ENCODE results near the gene XIRP1.

DNA sequence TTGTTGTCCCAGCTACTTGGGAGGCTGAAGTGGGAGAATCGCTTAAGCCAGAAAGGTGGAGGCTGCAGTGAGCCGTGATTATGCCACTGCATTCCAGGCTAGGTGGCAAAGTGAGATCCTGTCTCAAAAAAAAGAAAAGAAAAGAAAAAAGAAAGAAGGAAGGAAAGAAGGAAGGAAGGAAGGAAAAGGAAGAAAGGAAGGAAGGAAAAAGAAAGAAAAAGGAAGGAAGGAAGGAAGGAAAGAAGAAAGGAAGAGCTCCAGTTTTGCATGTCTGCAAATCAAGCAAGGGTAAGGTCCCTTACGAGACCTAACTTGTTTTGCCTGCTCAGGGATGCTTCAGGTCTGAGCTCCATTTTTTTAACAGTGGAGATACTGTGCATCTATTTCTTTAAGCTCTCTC is 3.6 kb upstream of the XIRP1 start:
- TF ChIP-seq GATA2 (IDR thresholded peaks at IDR 0.05; ENCODE audit: low read depth, low read length) = no peak
- TF ChIP-seq GATA3 (IDR thresholded peaks at IDR 0.05; ENCODE audit: low read depth, low read length) = no peak
